ENCODE data around the gene KLHL21. TPM values are rescaled to one million over a fixed set of nuclear protein-coding genes. Genes with fewer than 3 reads are reported as not detected.

Gene KLHL21
- total and polyA plus RNA-seq, 9 of the 15 experiments (the other 6 are each of a cell fraction or from before 2014, with no cell fraction given), result 2.1 to 42.1 (median 17.5) TPM

DNA sequence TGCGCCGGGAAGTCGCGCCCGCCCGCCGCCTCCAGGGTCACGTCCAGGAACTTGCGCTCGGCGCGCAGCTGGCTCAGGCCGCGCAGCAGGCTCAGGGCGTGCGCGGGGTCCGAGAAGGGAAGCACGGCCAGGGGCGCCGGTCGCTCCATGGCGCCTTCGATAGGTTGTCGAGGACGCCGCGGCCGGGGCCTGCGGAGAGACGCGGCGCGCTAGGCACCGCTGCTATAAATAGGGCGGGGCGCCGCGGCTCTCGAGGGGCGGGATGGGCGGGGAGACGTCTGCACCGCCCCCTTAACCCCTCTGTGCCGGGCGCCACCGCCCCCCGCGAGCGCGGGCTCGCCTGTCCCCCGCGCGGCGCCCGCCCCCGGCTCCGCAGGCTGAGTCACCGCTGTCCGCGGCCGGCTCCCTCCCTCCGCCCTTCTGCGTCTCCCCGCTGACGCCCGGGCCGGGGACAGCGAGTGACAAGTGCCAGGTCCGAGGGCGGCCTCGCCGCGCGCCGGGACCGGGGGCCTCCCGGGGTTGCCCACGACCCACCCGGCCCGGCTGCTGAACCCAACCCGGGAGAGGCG is at the start of gene KLHL21 (continued):
- TF ChIP-seq, protein P1, sequence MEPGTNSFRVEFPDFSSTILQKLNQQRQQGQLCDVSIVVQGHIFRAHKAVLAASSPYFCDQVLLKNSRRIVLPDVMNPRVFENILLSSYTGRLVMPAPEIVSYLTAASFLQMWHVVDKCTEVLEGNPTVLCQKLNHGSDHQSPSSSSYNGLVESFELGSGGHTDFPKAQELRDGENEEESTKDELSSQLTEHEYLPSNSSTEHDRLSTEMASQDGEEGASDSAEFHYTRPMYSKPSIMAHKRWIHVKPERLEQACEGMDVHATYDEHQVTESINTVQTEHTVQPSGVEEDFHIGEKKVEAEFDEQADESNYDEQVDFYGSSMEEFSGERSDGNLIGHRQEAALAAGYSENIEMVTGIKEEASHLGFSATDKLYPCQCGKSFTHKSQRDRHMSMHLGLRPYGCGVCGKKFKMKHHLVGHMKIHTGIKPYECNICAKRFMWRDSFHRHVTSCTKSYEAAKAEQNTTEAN (CRISPR knock-in tag; IDR thresholded peaks at IDR 0.05), result no peak
- no peak; the same call in 1 of the 2 replicates for TF ChIP-seq TRIM28 (IDR thresholded peaks at IDR 0.05)
- TF ChIP-seq NR1H2 (CRISPR knock-in tag; IDR thresholded peaks at IDR 0.05), result no peak
- TF ChIP-seq SIN3A (IDR thresholded peaks at IDR 0.05; ENCODE audit: borderline replicate concordance in 2 of 2, control insufficient read depth in 1 of 2, low read depth in 2 of 2, low read length in 2 of 2), result peak in 1 of 2 experiments; percentile 45; a peak in 2 of 4 replicates
- no peak; the same call in 1 of the 2 replicates for TF ChIP-seq MTF1 (CRISPR knock-in tag; IDR thresholded peaks at IDR 0.05; ENCODE audit: borderline replicate concordance)
- TF ChIP-seq POLR2G (IDR thresholded peaks at IDR 0.05; ENCODE audit: low read depth, low read length), result peak; percentile 96
- no peak for TF ChIP-seq CHAMP1 (IDR thresholded peaks at IDR 0.05)
- TF ChIP-seq, protein P2, sequence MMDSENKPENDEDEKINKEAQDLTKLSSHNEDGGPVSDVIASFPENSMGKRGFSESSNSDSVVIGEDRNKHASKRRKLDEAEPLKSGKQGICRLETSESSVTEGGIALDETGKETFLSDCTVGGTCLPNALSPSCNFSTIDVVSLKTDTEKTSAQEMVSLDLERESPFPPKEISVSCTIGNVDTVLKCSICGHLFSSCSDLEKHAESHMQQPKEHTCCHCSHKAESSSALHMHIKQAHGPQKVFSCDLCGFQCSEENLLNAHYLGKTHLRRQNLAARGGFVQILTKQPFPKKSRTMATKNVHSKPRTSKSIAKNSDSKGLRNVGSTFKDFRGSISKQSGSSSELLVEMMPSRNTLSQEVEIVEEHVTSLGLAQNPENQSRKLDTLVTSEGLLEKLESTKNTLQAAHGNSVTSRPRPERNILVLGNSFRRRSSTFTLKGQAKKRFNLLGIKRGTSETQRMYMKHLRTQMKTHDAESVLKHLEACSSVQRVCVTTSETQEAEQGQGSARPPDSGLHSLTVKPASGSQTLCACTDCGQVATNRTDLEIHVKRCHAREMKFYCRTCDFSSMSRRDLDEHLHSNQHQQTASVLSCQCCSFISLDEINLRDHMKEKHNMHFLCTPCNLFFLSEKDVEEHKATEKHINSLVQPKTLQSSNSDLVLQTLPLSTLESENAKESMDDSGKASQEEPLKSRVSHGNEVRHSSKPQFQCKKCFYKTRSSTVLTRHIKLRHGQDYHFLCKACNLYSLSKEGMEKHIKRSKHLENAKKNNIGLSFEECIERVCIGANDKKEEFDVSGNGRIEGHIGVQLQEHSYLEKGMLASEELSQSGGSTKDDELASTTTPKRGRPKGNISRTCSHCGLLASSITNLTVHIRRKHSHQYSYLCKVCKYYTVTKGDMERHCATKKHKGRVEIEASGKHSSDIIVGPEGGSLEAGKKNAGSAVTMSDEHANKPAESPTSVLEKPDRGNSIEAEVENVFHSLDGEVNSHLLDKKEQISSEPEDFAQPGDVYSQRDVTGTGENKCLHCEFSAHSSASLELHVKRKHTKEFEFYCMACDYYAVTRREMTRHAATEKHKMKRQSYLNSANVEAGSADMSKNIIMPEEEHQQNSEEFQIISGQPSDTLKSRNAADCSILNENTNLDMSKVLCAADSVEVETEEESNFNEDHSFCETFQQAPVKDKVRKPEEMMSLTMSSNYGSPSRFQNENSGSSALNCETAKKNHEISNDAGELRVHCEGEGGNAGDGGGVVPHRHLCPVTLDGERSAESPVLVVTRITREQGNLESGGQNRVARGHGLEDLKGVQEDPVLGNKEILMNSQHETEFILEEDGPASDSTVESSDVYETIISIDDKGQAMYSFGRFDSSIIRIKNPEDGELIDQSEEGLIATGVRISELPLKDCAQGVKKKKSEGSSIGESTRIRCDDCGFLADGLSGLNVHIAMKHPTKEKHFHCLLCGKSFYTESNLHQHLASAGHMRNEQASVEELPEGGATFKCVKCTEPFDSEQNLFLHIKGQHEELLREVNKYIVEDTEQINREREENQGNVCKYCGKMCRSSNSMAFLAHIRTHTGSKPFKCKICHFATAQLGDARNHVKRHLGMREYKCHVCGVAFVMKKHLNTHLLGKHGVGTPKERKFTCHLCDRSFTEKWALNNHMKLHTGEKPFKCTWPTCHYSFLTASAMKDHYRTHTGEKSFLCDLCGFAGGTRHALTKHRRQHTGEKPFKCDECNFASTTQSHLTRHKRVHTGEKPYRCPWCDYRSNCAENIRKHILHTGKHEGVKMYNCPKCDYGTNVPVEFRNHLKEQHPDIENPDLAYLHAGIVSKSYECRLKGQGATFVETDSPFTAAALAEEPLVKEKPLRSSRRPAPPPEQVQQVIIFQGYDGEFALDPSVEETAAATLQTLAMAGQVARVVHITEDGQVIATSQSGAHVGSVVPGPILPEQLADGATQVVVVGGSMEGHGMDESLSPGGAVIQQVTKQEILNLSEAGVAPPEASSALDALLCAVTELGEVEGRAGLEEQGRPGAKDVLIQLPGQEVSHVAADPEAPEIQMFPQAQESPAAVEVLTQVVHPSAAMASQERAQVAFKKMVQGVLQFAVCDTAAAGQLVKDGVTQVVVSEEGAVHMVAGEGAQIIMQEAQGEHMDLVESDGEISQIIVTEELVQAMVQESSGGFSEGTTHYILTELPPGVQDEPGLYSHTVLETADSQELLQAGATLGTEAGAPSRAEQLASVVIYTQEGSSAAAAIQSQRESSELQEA (IDR thresholded peaks at IDR 0.05; ENCODE audit: low read depth), result no peak
- no peak for TF ChIP-seq NFIX (CRISPR knock-in tag; IDR thresholded peaks at IDR 0.05; ENCODE audit: low read depth)
- no peak for TF ChIP-seq CBFA2T3 (IDR thresholded peaks at IDR 0.05)
- no peak for TF ChIP-seq NR2C1 (IDR thresholded peaks at IDR 0.05)
- no peak for TF ChIP-seq NR2C1 (tag; IDR thresholded peaks at IDR 0.05)
- no peak for TF ChIP-seq BACH1 (tag; IDR thresholded peaks at IDR 0.05)
- TF ChIP-seq TFAP4 (CRISPR knock-in tag; IDR thresholded peaks at IDR 0.05; ENCODE audit: borderline replicate concordance), result peak; percentile 52
